SH-SY5Y (cell line): ENCODE results near the gene RUNDC3A.

ENCODE experiments used
- GATA2 ChIP-seq: IDR thresholded peaks from 2 replicates; pipeline ENCODE4 v1.6.1; 2011; ENCODE audit warnings: mild to moderate bottlenecking, low read depth, low read length
- GATA3 ChIP-seq: IDR thresholded peaks from 2 replicates; pipeline ENCODE4 v1.6.1; 2011; ENCODE audit warnings: low read depth, mild to moderate bottlenecking, low read length, moderate library complexity

GRCh38 chr17:44351961-44352827 is 43.8 kb downstream of the RUNDC3A start:
- TF ChIP-seq GATA2 (no peak), GATA3 (no peak)
